Measurements from ENCODE around the gene HHEX. TPM values are rescaled to one million over a fixed set of nuclear protein-coding genes. Genes with fewer than 3 reads are reported as not detected.
A peak's percentile ranks its signal among the peaks of the same experiment; 100 is the strongest.

Gene HHEX
- total RNA-seq, 1 donor from 2014 or later = not detected

- Mint-ChIP-seq H3K27ac (ENCODE audit: unreplicated experiment) (no peak overlapping the region), H3K9me3 (ENCODE audit: unreplicated experiment) (peaks cover 2% of the 10 kb centered on the region), H3K4me1 (ENCODE audit: low read depth, unreplicated experiment) (no peaks in the 10 kb centered on the region), H3K4me3 (ENCODE audit: unreplicated experiment) (no peak overlapping the region), H3K36me3 (ENCODE audit: unreplicated experiment) (peaks cover 5% of the 10 kb centered on the region), H3K27me3 (ENCODE audit: unreplicated experiment) (peaks cover 5% of the 10 kb centered on the region)
- no peak for DNase-seq
- TF ChIP-seq, protein P1, sequence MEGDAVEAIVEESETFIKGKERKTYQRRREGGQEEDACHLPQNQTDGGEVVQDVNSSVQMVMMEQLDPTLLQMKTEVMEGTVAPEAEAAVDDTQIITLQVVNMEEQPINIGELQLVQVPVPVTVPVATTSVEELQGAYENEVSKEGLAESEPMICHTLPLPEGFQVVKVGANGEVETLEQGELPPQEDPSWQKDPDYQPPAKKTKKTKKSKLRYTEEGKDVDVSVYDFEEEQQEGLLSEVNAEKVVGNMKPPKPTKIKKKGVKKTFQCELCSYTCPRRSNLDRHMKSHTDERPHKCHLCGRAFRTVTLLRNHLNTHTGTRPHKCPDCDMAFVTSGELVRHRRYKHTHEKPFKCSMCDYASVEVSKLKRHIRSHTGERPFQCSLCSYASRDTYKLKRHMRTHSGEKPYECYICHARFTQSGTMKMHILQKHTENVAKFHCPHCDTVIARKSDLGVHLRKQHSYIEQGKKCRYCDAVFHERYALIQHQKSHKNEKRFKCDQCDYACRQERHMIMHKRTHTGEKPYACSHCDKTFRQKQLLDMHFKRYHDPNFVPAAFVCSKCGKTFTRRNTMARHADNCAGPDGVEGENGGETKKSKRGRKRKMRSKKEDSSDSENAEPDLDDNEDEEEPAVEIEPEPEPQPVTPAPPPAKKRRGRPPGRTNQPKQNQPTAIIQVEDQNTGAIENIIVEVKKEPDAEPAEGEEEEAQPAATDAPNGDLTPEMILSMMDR (IDR thresholded peaks at IDR 0.05; ENCODE audit: partially characterized antibody, unreplicated experiment) = no peak
These were observed 37.8 kb downstream of the HHEX start for GRCh38 chr10:92727550-92727949.

DNA sequence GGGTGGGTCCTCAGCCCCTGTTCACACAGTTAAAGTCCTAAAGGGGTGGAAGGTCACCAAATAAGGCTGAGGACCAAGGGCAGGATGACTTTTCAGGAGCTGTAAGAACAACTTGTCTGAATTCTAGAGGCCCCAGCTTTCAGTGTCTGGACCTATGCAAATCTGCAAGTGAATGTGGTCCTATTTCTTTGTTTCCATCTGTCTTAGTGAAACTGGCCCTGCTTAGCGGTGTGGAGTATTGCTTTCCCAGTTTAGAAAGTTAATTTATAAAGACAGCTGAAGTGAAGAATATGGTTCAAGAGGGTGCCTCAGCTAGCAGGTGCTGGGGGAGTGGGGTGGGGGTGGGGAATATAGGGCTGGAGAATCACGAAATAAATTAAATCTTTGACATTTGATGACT lies 40.1 kb downstream of the HHEX start:
- Mint-ChIP-seq H3K27me3 (ENCODE audit: unreplicated experiment) (peaks cover 5% of the 10 kb centered on the region), H3K36me3 (ENCODE audit: unreplicated experiment) (peaks cover 5% of the 10 kb centered on the region), H3K9me3 (ENCODE audit: unreplicated experiment) (peaks cover 2% of the 10 kb centered on the region), H3K4me3 (ENCODE audit: unreplicated experiment) (no peak overlapping the region), H3K27ac (ENCODE audit: unreplicated experiment) (no peak overlapping the region), H3K4me1 (ENCODE audit: low read depth, unreplicated experiment) (no peaks in the 10 kb centered on the region)
- TF ChIP-seq, protein P1 (IDR thresholded peaks at IDR 0.05; ENCODE audit: partially characterized antibody, unreplicated experiment) = no peak
- no peak for DNase-seq

GRCh38 chr10:92732958-92733357 lies 43.2 kb downstream of the HHEX start:
- no peak overlapping the region for H3K4me3 Mint-ChIP-seq (ENCODE audit: unreplicated experiment)
- no peaks in the 10 kb centered on the region for H3K9me3 Mint-ChIP-seq (ENCODE audit: unreplicated experiment)
- no peaks in the 10 kb centered on the region for H3K36me3 Mint-ChIP-seq (ENCODE audit: unreplicated experiment)
- DNase-seq = no peak
- TF ChIP-seq, protein P1 (IDR thresholded peaks at IDR 0.05; ENCODE audit: partially characterized antibody, unreplicated experiment) = no peak
- no peaks in the 10 kb centered on the region for H3K4me1 Mint-ChIP-seq (ENCODE audit: low read depth, unreplicated experiment)
- H3K27ac Mint-ChIP-seq (ENCODE audit: unreplicated experiment) = no peak overlapping the region
- peaks cover 3% of the 10 kb centered on the region for H3K27me3 Mint-ChIP-seq (ENCODE audit: unreplicated experiment)

DNA sequence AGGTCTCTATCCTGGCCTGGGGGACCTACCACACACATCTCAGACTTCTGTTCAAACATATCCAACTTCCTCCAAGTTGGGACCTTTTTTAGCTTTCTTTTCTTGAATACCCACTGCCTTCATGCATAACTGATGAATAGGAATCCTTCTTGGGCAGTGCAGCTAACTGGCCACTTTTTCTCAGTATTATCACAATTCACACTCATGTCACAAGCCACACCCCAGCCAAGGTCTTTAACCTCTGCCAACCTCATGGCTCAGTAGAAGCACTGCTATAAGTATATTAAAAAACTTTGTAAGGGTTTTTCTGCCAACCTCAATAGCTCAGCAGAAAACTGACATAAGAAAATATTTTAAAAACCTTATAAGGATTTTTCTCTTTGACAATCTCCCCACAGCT lies 44.5 kb downstream of the HHEX start:
- no peak for DNase-seq
- Mint-ChIP-seq H3K4me3 (ENCODE audit: unreplicated experiment) (no peak overlapping the region), H3K27me3 (ENCODE audit: unreplicated experiment) (peaks cover 3% of the 10 kb centered on the region), H3K4me1 (ENCODE audit: low read depth, unreplicated experiment) (no peaks in the 10 kb centered on the region), H3K36me3 (ENCODE audit: unreplicated experiment) (no peaks in the 10 kb centered on the region), H3K27ac (ENCODE audit: unreplicated experiment) (peak overlapping the region; percentile 14), H3K9me3 (ENCODE audit: unreplicated experiment) (no peaks in the 10 kb centered on the region)
- TF ChIP-seq, protein P1 (IDR thresholded peaks at IDR 0.05; ENCODE audit: partially characterized antibody, unreplicated experiment) = no peak

DNA sequence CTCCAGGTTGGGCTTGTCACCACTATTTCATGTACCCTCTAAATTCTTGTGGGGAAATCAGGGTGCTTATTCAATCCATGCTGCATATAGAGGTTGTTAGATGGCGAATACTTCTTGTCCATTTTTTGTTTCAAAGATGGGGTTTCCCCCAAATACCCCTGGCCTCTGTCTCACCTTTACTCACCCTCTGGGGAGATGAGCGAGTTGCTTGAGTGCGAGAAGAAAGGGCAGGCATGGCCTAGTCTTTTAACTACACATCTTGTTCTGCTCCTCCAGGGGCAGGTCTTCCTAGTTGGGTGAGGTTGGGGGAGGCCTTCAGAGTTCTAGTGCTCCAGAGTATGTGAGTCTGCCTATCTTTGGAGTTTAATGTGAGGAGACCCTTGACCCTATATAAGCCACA lies 46.2 kb downstream of the HHEX start:
- Mint-ChIP-seq H3K9me3 (ENCODE audit: unreplicated experiment) (no peaks in the 10 kb centered on the region), H3K4me1 (ENCODE audit: low read depth, unreplicated experiment) (no peaks in the 10 kb centered on the region), H3K27me3 (ENCODE audit: unreplicated experiment) (peaks cover 1% of the 10 kb centered on the region), H3K27ac (ENCODE audit: unreplicated experiment) (no peak overlapping the region), H3K4me3 (ENCODE audit: unreplicated experiment) (no peak overlapping the region), H3K36me3 (ENCODE audit: unreplicated experiment) (no peaks in the 10 kb centered on the region)
- TF ChIP-seq, protein P1 (IDR thresholded peaks at IDR 0.05; ENCODE audit: partially characterized antibody, unreplicated experiment) = no peak
- DNase-seq = no peak
